ACHN (cell line): ENCODE measurements around the gene TTLL5.

Source experiments
- DNase-seq: peaks from one replicate; pipeline ENCODE4 v3.0.0-alpha.2; 2015
- in situ Hi-C: cut with HindIII; loops from 2 replicates; pipeline ENCODE4 v1.10.0; 2017; ENCODE audit warnings: low sequenced_read_pairs, low pct_ligation_motif_present, low pct_unique_long_range_greater_than_20kb

Gene TTLL5

DNA sequence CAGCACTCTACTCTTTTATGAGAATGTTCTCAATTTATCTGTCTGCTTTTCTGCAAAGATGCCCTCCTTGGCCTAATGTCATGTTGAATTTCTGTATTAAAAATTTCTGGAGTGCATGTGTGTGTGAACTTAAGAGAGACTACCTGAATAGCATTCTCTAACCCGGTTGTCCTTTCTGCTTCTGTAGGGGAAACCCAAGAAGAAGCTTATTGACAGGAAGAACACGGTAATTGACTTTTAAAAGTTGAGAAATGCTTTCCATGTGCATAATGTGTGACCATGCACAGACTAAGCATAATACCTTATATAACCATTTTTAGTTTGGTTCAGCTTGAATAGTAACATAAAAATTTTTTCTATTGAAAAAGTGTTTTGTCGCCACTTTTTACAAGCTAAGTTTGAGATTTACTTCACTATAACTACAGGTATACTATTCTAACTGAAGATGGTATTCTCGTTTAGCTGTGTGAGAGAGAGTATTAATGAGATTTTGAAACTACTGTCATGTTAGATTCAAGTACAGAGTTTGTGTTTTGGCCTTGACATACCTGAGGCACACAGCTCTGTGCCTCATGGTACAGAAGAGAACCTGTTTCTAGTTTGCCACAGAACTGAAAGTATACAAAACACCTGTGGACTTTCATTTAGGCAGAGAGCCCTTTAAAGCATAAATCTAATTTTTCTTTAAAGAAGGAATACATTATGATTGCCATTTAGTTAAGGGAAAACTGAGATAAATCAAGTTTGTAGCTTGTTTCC, 96.8 kb downstream of the TTLL5 start:
- DNase-seq, result no peak
- in situ Hi-C loops, result no loop called here

DNA sequence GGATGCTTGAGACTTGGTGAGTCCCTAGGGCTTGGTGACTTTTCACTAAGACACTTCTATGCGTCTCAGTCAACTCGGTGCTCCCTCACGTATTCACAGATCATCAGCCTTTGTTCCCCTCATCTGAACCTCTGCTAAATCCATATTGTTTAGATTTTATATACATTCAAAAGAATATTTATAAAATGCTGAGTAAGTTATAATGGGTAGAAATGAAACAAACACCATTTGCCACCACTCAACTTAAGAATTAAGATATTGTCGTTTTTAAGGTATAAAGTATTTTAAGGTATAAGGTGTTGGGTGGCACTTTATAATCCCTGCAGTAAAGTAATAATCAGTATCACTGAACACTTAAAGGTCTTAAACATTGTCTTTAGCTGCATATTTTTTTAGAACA, 103.0 kb downstream of the TTLL5 start:
- DNase-seq, result no peak
- in situ Hi-C loops, result no loop called here

DNA sequence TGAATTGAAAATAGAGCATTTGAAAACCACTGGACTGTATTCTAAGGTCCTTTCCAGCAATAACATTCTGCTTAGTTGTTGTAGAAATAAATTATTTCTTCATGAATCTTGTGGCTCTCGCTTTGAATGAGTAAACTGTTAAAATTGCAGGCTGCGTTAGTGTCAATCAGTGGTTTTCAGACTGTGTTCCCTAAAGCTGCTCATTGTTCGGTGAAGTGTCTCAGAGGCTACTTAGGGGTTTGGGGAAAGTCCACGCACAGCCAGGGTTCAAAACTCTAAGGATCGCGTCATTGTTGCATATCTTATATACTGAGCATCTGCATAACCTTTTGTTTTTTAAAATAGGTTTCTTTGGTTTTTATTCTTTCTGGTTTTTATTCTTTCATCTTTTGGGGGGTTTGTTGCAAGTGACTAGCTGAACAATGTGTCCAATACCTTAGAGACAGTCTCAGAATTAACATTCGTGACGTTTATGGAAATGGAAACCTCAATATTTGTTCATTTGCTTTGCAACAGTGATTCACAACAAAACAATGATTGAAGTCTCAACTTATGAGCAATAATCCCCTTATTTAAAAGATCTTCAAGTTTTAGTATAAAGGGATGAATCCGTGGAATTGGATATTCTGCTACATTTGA, 108.1 kb downstream of the TTLL5 start:
- in situ Hi-C loops, result no loop called here

DNA sequence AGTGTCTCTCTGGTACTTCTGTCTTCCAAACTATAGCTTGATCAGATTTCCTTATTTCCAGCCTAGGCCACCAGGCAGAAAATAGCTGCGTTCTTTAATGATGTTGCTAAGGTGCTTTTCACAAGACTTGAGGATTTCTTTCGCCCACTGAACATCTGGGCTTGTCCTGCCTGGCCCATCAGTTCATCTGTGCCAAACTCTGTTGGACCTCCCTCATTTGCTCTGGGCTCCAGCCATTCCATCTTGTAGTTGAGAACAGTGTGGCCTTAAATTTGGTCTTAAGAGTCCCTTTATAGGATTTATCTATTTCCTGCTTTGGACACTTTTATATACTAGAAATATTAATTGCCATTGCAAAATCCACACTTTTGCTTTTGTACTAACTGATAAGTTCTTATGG, 109.6 kb downstream of the TTLL5 start:
- DNase-seq, result no peak
- in situ Hi-C loops, result no loop called here

More for the DNA sequence above, 108.1 kb downstream of the TTLL5 start:
- DNase-seq, result no peak

DNA sequence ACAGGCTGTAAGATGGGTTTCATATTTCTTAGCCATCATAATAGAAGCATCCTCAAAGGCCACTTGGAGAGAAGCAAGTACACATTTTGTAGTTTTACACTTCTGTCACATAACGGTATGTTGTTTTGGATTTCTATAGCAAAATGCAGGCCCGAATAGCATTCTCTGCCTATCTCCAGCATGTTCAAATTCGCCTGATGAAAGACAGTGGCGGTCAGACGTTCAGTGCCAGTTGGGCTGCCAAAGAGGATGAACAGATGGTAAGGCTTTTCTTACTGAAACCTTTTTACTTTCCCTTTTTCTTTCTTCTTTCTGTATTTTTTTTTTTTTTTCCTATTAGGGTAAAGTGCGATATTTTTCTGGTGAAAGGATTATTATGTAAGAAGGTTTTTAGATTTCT, 110.5 kb downstream of the TTLL5 start:
- in situ Hi-C loops, result no loop called here
- DNase-seq, result no peak

DNA sequence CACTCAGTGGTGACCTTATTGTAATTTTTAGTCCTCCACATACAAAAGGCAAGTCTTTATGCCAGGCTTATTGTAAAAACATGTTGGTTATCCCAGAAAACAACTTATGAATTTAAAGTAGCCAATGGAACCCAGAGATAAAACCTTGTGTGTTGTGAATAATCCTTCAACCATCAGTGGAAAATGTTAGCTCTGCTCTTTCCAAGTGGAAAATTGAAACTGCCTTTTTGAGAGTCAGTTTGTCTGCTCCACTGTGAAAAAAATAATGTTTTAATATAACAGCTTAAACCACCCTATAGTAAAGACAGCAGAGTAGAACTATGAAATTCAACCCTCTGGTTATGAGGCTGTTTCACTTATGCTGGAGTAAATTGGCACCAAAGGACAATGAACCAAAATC, 112.0 kb downstream of the TTLL5 start:
- in situ Hi-C loops, result no loop called here
- no peak for DNase-seq

DNA sequence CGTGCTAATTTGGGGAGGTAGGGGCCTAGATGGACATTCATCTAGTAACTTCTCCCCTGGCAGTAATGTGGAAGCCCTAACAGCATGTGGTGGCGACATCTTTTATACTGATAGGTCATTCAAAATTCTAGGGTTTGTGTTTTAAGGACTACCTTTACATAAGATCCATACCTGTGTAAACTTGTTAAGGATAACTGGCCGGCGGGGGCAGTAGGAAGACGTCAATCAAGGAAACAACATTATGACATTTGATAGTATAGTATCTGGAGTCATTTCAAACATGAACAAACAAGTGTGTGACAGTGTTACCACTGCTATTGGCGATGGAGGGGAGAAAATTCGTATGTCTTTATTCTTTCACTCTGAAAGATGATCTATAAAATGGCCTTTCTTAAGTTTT, 120.0 kb downstream of the TTLL5 start:
- DNase-seq, result no peak
- in situ Hi-C loops, result no loop called here

DNA sequence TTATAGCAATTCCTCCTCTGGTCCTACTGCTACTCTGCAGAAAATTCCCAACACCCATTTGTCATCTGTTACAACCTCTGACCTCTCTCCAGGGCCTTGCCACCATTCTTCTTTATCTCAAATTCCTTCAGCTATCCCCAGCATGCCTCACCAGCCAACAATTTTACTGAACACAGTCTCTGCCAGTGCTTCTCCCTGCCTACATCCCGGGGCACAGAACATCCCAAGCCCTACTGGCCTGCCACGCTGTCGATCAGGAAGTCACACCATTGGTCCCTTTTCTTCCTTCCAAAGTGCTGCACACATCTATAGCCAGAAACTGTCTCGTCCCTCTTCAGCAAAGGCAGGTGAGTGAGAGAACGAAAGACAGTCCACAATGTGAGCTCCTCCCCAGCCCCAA, 122.1 kb downstream of the TTLL5 start:
- in situ Hi-C loops, result no loop called here
- DNase-seq, result no peak

DNA sequence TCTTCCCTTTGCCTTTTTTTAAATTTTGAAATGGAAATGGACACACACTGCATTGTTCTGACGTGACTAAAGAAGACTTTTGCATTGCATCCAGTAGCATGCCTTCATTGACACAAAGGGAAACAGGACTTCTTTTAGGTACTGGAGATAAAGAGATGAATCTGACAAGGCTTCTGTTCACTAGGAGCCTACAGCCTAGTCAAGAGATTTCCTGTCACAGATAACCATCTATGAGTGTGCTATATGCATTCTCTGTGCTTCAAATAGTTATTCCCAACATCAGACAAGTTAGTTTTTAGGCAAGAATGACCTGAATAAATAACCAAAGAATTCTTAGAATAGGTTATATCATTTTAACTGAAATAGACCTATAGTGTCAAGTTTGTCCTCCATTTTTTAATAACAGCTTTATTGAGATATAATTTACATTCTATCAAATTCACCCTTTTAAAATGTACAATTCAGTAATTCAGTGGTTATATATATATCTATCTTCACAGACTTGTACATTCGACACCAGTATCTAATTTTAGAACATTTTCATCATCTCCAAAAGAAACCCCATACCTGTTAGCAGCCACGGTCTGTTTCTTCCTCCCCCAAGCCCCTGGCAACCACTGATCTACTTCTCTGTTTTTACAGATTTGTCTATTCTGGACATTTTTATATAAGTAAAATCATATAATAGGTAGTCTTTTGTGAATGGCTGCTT, 122.7 kb downstream of the TTLL5 start:
- DNase-seq, result no peak
- in situ Hi-C loops, result no loop called here

DNA sequence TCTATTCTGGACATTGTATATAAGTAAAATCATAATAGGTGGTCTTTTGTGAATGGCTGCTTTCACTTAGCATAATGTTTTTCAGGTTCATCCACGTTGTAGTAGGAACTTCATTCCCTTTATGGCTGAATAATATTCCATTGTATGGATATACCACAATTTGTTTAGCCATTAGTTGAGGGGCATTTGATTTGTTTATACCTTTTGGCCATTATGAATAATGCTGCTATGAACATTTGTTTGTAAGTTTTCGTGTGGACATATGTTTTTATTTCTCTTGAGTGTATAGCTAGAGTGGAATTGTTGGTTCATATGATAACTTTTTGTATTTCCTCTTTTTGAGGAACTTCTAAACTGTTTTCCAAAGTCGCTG, 123.3 kb downstream of the TTLL5 start:
- in situ Hi-C loops, result no loop called here
- no peak for DNase-seq

DNA sequence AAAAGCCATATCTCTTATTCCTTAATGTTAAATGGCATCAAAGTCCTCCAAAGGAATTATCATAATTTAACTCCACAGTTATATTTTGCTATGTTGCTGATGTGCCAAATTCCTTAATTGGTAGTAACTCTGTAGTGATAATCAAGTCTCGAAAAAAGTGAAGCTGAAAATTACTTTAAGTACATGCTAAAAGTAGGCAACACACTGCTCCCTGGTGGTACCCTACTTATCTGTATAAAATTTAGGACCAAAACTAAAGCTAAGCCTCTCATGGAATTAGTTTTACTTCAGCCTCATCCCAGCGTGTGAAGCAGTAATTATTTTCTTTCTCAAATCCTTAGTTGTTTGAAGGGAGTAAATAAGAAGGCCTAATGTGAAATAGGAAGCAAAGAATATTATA, 132.8 kb downstream of the TTLL5 start:
- in situ Hi-C loops, result no loop called here
- DNase-seq, result peak; percentile 6

DNA sequence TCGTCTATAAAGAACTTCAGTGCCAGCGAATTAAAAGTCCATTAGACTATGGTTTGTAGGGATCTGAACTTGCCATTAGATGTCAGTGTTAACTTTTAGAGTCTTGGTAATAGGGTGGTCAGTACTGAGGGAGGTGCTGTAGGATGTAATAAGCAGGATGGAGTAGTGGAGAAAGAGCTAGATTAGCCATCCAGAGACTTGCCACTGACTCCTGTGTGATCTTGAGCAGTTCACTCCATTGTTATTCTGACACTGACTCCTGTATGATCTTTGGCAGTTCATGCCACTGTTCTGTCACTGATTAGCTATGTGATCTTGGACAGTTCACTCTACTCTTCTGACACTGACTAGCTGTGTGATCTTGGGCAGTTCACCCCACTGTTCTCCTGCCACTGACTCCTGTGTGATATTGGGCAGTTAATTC, 133.6 kb downstream of the TTLL5 start:
- peak; percentile 27 for DNase-seq
- in situ Hi-C loops, result no loop called here

DNA sequence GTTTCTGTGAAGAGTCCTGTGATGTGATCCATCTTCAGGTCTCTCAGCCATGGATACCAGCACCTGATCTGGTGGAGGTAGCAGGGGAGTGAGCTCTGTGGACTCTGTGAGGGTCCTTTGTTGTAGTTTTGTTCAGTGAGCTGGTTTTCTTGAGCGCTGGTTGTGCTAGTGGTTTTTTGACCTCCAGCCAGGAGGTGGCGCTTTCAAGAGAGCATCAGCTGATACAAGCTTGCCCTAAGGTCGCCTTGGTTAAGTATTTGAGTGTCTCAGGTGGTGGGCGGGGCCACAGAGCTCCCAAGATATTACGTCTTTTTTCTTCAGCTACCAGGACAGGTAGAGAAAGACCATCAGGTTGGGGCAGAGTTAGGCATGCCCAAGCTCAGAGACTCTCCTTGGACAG, 139.7 kb downstream of the TTLL5 start:
- DNase-seq, result no peak
- in situ Hi-C loops, result no loop called here

DNA sequence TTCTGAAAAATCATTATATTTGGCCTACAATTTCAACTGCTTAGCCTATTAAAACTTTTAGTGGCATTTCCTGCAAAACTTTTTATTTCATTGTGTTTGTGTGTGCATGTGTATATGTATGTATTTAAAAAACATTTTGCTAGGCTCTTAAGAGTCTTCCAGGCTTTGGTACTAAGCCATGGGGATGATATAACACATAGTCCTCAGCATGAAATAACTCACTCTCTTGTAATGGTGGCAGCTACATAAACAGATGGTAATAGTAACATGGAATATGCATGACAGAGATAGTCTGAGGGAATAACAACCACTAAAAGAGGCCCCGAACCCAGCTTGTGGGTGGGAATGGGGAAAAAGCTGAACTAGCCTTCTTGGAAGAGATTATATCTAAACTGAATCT, 141.4 kb downstream of the TTLL5 start:
- in situ Hi-C loops, result no loop called here
- no peak for DNase-seq

DNA sequence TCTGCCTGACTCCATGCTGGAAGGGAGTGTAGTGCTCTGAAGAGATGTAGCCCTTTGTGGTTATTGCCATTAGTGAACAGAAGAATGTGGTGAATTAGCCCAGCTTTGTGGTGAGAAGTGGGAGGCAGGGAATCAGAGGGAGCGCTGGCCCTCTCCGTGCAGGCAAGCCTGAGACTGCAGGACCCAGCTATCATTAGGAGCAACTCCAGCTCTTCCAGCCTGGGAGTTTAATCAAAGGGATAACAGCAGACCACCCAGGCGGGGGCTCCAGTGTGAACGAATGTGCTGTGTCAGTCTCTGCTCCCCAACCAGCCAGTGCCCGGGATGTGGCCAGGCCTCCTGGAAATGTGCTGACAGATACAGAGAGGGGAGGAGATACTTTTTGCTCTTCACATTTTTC, 142.7 kb downstream of the TTLL5 start:
- in situ Hi-C loops, result no loop called here
- DNase-seq, result no peak

DNA sequence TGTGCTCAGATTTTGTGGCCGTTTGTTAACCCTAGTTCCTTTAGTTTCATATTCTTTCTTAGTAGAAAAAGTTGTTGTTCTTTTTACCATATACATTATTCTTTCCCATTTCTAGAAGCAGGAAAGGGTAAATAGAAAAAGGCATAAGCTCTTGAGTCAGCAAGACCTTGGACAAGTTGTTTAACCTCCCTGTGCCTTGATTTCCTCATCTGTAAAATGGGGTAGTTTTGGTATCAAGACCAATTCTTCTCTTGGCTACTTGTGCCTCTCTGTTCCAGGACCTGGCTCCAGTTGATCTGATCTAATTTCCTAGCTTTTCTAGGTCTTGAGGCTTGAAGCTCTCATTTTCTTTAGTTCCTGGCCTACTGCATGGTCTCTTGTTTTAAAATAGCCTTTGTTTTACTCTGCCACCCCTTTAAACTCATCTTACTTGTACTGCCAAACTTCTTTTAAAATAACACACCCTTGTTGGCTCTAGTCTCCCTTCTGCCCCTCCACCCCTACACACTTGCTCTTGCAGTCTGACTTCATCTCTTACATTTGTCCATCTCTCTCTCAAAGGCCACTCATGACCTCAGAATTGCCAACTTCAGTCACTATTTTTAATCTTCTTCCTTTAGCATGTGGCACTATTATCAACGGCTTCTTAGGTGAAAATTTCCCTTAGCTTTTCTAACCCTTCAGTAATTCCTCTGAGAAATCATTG, 143.7 kb downstream of the TTLL5 start:
- DNase-seq, result no peak
- in situ Hi-C loops, result no loop called here

DNA sequence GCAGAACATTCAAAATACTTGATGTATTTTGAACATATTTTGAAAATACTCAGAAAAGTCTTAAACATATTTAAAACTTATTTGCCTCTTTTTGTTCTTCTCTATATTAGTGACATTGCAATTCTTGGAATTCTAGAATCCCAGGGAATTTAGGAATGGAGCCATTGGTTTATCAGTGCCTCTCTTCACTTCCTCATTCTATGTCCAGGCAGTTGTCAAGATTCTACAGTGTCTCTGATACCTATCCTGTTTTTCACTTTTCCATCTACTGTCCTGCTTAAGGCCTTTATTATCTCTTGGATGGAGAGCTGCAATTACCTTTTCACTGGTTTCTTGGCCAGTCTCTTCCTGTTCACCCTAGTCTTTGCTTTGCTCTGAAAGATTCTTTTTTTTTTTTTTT, 144.6 kb downstream of the TTLL5 start:
- DNase-seq, result no peak
- in situ Hi-C loops, result no loop called here

DNA sequence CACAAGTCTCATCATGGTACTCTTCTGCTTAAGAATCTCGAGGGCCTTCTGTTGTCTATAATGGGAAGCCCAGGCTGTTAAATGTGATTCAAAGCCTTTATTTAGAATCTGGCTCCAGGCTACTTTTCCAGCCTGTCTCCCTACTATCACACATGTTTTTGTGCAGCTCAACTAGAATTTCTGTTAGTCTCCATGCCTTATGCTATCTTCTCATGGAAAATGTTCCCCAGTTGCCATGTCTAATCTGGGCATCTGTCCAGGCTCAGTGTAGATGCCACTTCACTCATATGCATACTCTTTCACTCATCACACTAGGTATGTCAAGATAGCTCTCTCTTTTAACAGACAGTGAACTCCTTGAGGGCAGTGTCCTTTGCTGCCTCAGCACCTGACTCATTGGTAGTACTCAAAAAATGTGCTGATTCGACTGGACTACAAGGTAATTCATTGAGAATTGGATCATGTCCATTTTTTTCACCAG, 145.3 kb downstream of the TTLL5 start:
- no peak for DNase-seq
- in situ Hi-C loops, result no loop called here

DNA sequence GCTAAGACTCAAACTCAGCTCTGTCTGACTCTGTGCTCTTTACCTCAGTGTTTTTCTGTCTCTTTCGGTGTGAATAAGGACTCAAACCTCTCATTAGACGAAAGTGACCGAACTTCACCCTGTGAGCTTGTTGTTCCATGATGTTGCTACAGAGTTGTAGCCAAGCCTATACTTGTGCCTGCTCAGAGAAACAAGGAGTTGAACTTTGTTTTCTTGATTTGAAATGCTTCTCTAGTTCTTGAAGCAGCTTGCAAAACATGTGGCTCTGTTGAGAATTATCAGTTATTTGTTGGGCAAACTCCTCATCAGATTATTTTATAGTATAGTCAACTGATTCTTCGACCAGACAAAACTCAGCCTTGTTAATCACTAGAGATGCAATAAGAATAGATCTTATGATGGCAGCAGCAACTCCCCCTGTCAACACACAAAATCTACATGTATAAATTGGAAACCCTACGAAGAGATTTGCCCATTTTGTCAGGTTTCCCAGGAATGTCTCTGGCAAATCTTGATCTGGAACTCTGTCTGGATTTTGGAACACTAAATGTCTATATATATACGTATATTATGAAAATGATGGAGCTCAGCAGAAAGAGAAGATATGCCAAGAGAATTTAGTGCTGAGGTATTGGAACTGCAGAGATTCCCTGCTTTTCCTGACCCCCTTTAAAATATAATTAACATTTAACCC, 146.8 kb downstream of the TTLL5 start:
- in situ Hi-C loops, result no loop called here
- no peak for DNase-seq
